ENCODE measurements around the gene FBXO11.

Gene FBXO11

DNA sequence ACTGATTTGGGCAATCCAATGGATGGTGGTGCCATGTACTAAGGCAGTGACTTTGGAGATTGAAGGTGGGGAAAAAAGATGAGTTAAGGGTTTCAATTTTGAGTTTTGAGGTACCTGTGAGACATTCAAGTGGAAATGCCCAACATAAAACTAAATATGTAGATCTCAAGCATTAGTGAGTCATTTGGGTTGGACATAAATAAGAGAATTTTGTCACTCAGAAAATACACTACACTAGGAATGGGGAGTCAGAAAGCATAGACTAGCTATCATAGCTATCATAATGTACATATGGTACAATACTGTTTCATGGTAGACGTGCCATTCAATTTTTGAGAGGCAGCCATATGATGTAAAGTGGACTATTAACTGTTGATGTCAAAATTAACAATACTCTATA is 56.1 kb downstream of the FBXO11 start:
- no peak for DNase-seq (ENCODE audit: low read depth in 1 of 2, low spot score in 1 of 2)

DNA sequence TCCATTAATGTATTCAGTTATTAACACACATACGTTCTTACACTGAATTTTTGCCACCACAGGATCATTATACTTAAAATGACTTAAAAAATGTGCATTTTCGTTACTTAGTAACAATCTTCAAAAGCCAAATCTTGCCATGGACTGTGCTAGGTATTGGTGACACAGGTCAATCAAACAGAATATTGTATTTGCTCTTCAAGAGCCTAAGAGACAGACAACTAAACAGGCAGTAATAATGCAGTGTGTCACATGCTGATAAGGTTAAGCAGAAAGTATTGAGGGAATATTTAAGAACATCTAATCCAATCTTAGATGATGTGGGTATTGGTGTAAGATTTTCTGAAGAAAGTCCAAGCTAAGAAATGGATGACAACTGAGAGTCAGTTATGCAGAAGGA is 56.9 kb downstream of the FBXO11 start:
- DNase-seq (ENCODE audit: low read depth in 1 of 2, low spot score in 1 of 2): no peak

DNA sequence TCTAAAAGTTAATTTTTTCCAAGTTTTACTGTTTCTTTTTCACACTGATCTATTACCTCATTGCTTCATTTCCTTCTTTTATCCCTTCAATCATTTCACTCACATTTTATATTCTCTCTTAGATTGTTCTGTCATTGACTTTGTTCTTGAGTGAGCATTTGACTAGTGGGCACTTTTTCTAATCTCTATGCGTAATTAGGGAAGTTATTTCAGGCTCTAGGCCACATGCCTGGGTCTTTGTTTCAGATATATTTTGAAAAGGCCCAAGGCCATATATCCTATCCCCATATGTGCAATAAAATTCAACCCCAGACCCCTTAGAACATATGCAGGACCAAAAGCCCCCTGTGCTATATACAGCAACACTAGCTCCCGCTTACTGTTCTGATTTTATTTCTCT is 62.1 kb downstream of the FBXO11 start:
- no peak for DNase-seq (ENCODE audit: low read depth in 1 of 2, low spot score in 1 of 2)

DNA sequence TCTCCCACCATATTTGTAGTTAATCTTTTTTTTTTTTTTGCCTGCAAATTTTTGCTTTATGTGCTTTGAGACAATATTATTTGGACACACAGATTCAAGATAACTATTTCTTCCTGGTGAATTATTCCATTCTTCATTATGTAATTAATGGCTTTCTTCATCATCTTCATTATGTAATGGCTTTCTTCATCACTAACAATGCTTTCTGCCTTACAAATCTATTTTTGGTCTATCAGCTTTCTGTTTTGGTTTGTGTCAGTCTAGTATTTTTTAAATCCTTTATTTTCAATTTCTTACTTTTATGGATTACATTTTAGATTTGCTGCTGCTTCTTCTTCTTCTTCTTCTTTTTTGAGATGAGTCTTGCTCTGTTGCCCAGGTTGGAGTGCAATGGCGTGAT is 62.9 kb downstream of the FBXO11 start:
- DNase-seq (ENCODE audit: low read depth in 1 of 2, low spot score in 1 of 2): no peak

DNA sequence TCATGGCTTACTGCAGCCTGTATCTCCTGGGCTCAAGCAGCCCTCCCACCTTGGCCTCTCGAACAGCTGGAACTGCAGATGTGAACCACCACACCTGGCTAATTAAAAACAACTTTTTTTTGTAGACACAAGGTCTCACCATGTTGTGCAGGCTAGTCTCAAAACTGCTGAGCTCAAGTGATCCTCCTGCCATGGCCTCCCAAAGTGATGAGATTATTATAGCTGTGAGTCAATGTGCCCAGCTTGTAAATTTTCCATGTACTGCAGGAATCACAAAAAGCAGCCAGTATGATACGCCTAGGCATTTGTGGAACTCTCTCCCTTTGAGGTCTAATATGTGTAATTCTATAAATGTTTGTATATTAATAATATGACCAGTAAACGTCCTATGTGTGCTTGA is 63.5 kb downstream of the FBXO11 start:
- DNase-seq (ENCODE audit: low read depth in 1 of 2, low spot score in 1 of 2): no peak

DNA sequence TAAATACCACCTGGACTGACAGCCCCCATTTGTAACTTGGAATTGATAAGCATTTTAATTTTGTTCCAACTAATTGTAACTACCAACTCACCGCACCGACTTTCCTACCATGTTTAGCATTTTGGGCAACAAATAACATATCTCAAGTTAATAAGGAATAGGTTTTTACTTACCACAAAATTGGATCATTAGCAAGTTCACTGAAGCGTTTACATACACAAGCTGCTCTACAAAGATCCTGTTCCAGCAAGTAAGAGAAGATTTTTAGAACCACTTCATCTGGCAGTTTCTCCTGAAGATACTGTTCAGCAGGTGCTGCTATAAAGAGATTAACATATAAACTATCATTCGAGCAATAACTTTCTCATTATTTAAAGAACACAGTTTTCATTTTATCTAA is 67.6 kb downstream of the FBXO11 start:
- no peak for DNase-seq (ENCODE audit: low read depth in 1 of 2, low spot score in 1 of 2)

DNA sequence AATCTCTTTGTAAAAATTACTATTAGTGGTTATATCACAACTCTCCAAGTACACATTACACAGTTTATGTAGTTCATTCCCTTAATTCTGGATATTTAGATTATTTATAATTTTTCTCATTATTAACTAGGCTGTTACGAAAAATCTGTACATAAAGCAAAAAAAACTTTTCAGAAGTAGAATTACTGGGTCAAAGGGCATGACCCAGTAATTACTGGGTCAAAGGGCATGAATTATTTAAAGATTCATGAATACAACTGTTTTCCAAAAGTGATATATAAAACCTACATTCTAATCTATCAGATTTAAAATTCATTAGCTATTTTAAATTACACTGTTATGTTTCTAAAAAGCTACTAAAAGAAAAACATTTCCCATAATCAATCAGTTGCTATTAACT is 68.0 kb downstream of the FBXO11 start:
- no peak for DNase-seq (ENCODE audit: low read depth in 1 of 2, low spot score in 1 of 2)

DNA sequence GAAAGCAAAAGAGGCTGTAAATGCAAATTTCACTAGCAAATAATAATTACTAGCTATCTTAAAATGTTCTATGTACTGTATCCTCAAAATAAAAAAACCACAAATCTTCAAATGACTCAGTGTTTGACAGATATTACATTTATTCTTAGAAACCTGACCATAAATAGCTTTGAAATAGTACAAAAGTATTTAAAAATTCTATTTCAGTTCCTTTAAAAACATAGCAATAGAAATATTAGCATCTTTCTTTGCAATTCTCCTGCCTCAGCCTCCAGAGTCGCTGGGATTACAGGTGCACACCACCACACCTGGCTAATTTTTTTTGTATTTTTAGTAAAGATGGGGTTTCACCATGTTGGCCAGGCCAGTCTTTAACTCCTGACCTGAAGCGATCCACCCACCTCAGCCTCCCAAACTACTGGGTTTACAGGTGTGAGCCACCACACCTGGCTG is 72.8 kb downstream of the FBXO11 start:
- no peak for DNase-seq (ENCODE audit: low read depth in 1 of 2, low spot score in 1 of 2)

DNA sequence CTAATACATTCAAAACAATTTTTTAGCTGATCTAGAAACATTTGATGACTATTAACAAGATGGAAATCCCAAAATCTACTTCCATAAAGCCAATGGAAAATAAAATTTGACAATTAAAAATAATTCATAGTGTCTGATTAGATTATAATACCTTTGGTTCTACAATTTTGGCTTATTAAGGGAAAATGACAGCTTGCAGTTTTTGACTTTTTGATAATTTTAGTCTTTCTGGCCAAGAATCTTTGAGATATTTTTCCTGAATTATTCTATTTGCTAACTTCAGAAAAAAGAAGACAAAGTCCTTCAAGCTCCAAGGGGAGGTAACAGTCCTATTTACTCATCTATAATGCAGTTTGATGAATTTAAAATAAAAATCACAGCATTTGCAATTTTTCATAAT is 83.8 kb downstream of the FBXO11 start:
- no peak for DNase-seq (ENCODE audit: low read depth in 1 of 2, low spot score in 1 of 2)

DNA sequence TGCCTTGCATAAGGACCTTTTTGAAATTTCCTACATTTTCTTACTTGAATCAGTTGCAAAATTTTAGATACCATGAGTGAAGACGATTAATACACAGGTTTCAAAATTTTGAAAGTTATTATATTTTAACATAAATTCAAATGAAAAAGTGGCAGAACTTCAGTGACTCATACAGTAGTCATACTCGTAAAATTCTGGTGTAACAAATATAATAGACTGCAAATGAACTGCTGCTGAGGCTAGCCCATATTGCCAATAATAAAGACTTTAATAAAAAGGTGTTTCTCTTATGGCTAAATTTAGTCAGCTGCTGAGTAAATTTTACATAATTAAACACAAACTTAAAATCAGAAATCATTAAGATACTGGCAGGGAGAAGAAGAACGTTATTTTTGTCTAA is 86.5 kb downstream of the FBXO11 start:
- DNase-seq (ENCODE audit: low read depth in 1 of 2, low spot score in 1 of 2): no peak

DNA sequence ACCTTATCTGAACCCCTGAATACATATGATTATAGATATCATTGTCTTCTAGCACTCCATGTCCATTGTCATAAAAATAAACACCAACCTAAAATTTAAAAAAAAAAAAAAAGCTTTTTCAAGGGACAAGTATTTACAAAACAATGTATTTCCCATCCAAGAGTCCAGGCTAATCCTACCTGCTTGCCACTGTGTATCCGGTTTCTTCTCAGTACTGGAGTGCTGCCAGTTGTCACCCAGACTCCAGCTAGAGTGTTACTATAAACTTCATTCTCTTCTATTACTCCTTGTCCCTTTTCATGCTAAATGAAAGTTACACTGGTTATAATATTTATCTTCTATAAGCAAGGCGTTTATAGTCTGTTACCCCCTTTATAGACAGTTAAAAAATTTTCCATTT is 87.5 kb downstream of the FBXO11 start:
- DNase-seq (ENCODE audit: low read depth in 1 of 2, low spot score in 1 of 2): no peak

DNA sequence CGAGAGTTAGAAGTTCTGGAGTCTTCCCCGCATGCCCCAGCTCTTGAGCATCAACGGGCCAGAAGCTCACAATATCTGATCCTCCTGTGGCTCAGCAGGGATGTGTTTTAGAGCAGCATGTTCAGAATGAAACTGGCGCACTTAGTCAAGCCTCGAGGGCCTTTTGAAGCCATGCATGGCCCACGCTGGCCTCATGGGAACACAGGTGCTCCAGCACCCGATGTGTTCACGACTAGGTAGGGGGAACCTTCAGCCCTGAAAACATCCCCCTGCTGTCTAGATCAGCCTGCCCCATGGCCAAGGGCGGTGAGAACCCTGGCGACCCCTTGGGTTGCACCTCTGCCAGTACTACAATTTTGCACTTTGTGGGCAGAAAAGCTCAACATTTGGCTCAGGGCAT is 90.5 kb downstream of the FBXO11 start:
- DNase-seq (ENCODE audit: low read depth in 1 of 2, low spot score in 1 of 2): no peak

DNA sequence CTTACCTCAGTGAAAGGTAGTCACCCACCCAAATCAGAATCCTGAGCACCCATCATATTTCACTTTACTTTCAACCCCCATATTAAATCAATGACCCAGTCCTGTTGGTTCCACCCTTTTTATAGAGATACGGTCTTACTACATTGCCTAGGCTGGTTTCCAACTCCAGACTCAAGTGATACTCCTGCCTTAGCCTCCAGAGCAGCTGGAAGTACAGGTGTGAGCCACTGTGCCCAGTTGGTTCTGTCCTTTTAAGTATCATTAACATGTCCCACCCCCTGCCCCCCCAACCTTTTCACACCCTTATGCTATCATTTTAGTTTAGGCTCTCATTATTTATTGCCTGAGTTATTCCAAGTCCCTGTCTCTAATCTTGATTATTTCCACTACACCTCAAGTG is 94.6 kb downstream of the FBXO11 start:
- no peak for DNase-seq (ENCODE audit: low read depth in 1 of 2, low spot score in 1 of 2)

DNA sequence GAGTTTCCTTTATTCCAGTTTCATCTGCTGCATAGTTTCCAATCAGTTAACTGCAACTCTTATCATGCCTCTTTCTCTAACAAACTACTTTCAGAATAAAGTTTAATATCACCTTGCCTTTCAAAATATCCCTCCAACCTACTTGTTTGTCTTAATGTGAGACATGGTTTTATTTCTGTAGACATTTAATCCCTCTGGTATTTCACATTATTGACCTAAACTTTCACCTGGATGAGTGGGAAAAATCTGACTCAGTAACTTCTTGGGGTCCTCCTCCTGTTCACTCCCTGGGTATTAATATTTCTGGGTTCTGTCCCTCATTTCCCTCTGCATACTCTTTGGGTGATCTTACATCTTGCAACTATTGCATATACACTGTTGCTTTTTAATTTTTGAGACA is 95.4 kb downstream of the FBXO11 start:
- no peak for DNase-seq (ENCODE audit: low read depth in 1 of 2, low spot score in 1 of 2)

DNA sequence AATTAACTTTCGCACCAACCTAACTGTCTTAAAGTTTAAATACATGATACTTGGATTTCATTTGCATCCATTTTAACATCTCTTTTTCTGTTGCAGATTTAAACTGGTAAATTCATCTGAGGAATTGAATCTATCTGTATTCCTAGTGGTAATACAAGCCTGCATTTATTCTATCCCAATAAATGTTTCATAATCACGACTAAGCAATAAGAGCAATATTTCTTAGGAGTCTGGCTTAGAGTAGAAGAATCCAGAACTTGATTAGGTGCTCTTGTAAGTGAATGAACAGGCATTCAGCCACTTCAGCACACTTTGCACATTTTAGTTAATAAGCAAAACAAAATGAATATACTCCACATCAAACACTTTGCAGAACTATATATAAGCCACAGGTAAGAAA is 96.4 kb downstream of the FBXO11 start:
- DNase-seq (ENCODE audit: low read depth in 1 of 2, low spot score in 1 of 2): no peak

DNA sequence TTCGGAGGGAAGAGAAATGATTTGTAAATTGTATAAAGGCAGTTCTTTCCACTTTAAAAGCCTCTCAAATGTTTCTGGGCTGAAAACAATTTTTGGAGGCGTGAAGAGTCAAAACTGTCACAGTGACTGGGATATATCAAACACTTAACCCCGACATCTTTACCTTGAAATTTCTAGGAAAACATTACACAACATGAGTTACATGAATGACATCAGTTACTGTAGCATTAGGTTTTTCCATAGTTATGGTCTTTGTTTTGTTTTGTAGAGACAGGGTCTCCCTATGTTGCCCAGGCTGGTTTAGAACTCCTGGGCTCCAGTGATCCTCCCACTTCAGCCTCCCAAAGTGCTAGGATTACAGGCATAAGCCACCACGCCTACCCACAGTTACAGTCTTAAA is 97.7 kb downstream of the FBXO11 start:
- DNase-seq (ENCODE audit: low read depth in 1 of 2, low spot score in 1 of 2): no peak

DNA sequence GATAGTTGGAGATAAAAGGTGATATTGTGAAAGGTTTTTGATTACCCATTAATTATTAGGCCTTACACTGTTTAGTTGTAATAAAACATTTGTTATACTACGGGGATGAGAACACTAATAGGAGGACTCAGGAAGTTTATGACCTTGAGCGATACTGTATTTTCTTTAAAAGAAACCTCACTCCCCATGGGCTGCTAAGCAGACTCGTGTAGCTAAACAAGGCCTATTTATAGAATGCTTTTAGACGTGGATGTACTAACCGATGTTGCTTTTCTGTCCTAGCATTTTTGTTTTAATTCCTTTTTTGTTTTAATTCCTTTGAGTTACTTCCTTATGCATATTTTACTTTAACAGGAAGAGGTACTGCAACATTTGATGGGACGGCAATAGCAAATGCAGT is 100.4 kb downstream of the FBXO11 start:
- no peak for DNase-seq (ENCODE audit: low read depth in 1 of 2, low spot score in 1 of 2)

DNA sequence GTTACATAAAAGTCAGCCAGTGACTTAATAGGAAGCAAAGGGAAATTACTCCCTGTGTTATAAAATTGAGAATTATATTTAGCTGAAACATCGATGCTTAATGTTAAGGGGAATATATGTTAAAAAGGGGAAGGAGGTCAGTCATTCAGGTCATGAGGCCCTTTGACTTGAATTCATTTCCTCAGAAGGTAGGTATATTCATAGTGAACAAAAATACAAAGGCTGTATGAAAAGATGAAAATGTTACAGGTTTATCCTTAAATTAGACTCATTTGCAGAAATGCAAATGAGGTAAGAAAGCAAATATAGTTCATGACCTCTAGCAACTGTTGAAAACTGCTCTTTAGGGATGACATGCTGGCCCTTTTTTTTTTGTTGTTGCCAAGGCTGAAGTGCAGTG is 102.5 kb downstream of the FBXO11 start:
- DNase-seq (ENCODE audit: low read depth in 1 of 2, low spot score in 1 of 2): no peak

DNA sequence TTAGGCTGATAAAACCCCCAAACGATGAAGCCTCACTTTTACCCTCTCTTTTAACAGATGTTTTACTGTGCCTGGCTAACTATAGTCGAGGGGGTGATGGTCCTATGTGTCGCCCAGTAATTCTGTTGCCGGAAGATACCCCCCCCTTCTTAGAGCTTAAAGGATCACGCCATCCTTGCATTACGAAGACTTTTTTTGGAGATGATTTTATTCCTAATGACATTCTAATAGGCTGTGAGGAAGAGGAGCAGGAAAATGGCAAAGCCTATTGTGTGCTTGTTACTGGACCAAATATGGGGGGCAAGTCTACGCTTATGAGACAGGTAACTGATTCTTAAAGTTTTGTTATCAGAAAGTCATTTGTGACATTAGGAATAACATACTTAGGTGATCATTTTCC is 102.9 kb downstream of the FBXO11 start:
- DNase-seq (ENCODE audit: low read depth in 1 of 2, low spot score in 1 of 2): no peak

DNA sequence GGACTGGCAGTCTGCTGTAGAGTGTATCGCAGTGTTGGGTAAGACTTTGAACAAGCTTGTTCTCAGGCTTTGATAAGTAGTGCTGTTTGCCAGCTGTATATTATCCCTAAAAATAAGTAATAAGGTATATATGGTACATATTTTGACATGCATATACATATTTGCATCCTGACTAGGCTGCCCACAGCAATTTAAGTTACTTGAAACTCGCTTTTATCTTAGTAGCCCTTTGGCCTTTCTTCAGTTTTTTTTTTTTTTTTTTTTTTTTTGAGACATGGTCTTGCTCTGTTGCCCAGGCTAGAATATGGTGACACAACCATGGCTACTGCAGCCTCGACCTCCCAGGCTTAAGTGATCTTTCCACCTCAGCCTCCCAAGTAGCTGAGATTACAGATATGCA is 105.2 kb downstream of the FBXO11 start:
- no peak for DNase-seq (ENCODE audit: low read depth in 1 of 2, low spot score in 1 of 2)

DNA sequence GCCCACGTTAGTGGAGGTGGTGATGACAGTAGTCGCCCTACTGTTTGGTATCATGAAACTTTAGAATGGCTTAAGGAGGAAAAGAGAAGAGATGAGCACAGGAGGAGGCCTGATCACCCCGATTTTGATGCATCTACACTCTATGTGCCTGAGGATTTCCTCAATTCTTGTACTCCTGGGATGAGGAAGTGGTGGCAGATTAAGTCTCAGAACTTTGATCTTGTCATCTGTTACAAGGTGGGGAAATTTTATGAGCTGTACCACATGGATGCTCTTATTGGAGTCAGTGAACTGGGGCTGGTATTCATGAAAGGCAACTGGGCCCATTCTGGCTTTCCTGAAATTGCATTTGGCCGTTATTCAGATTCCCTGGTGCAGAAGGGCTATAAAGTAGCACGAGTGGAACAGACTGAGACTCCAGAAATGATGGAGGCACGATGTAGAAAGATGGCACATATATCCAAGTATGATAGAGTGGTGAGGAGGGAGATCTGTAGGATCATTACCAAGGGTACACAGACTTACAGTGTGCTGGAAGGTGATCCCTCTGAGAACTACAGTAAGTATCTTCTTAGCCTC is 107.2 kb downstream of the FBXO11 start:
- no peak for DNase-seq (ENCODE audit: low read depth in 1 of 2, low spot score in 1 of 2)

DNA sequence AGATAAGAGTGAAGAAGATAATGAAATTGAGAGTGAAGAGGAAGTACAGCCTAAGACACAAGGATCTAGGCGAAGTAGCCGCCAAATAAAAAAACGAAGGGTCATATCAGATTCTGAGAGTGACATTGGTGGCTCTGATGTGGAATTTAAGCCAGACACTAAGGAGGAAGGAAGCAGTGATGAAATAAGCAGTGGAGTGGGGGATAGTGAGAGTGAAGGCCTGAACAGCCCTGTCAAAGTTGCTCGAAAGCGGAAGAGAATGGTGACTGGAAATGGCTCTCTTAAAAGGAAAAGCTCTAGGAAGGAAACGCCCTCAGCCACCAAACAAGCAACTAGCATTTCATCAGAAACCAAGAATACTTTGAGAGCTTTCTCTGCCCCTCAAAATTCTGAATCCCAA is 107.7 kb downstream of the FBXO11 start:
- DNase-seq (ENCODE audit: low read depth in 1 of 2, low spot score in 1 of 2): no peak

DNA sequence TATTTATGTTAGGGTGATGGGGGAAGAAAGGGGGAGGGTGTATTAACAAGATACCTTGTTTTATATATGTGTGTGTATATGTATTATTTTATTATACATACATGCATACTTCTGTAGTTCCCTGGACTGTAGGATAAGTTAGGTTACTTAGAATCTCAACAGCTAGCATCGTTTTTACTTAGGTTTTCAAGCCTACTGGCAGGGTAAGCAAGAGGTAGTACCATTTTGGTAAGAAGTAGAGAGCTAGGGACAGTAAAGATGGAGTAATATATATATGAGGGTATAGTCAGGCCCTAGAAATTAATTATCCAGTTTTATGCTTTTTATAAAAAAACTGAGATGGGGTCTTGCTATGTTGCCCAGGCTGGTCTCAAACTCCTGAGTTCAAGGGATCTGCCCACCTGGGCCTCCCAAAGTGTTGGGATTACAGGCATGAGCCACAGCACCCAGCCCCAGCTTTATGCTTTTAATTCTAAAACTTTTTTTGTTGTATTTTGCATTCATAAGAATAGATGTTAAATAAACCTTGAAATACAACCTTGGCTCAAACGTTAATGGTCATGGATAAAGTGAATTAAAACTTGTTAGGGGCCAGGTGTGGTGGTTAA is 110.1 kb downstream of the FBXO11 start:
- no peak for DNase-seq (ENCODE audit: low read depth in 1 of 2, low spot score in 1 of 2)

DNA sequence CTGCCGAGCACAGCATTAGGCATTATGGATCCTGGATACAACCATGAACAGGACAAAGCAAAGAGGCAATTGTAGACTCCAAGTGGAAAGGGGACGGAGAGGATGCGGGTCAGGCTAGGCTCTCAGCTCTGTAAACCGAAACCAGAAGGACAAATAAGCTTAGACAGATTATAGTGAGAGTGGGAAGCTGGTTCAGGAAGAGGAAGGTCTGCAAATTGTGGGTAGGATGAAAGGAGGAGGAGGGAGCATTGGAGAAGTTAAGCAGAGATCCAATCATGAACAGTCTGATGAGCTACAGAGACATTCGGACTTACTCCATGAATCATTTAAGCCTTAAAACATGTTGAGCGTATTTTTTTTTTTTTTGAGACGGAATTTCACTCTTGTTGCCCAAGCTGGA is 120.3 kb downstream of the FBXO11 start:
- no peak for DNase-seq (ENCODE audit: low read depth in 1 of 2, low spot score in 1 of 2)
